Activated CD8-positive, alpha-beta memory T cell treated with anti-CD3 and anti-CD28 coated beads, Interleukin-2, amount 50 U/mL, for 24 hours (primary cell): Measurements from ENCODE around the gene SYCE1L.
A peak's percentile ranks its signal among the peaks of the same experiment; 100 is the strongest.
"Not testable (repeated sequence)": the region's sequence is repeated elsewhere in the genome, so short reads cannot be mapped to it uniquely, and the experiment has no call there.

Experiments
- DNase-seq: peaks from one replicate; pipeline ENCODE4 v3.0.0-alpha.2; 2020; ENCODE audit errors: extremely low read depth

SYCE1L gene

GRCh38 chr16:77197747-77198146, 1.5 kb upstream of the SYCE1L start:
- DNase-seq: no peak

DNA sequence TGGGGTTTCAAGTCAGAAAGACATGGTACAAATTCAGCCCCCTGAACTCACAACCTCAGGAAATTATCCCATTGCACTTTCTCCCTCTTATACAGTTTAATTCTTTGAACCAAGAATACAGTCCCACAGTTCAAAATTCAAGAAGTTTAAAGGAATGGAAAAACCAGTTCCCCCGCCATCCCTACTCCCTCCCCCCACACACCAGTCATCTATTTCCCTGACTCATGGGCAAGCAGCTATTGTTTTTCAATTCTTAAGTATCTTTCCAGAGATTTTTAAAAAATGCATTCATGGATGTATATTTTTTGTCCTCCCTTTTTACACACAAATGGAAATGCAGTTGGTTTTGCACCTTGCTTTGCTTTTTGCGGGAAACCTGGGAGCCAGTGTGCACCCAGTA, 7.3 kb downstream of the SYCE1L start:
- DNase-seq: no peak

GRCh38 chr16:77207030-77207429, 7.8 kb downstream of the SYCE1L start:
- DNase-seq: no peak

DNA sequence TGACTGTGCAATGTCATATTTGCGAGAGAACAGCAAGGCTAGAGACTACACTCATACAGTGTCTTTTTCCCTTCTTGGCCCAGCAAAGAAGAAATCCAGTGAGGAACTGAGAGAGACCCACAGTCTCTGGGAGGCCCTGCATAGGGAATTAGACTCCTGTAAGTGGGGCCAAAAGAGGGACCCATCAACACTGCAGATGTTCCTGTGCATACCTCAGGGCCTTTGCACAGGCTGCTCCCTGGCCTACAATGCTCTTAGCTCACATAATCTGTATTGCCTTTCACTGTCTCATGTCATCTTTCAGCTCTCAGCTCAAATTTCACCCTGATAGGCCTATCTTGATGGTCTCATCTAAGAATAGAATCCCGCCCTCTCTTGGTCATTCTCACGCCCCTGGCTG, 9.2 kb downstream of the SYCE1L start:
- no peak for DNase-seq

GRCh38 chr16:77211880-77212740, 12.9 kb downstream of the SYCE1L start:
- DNase-seq: no peak

DNA sequence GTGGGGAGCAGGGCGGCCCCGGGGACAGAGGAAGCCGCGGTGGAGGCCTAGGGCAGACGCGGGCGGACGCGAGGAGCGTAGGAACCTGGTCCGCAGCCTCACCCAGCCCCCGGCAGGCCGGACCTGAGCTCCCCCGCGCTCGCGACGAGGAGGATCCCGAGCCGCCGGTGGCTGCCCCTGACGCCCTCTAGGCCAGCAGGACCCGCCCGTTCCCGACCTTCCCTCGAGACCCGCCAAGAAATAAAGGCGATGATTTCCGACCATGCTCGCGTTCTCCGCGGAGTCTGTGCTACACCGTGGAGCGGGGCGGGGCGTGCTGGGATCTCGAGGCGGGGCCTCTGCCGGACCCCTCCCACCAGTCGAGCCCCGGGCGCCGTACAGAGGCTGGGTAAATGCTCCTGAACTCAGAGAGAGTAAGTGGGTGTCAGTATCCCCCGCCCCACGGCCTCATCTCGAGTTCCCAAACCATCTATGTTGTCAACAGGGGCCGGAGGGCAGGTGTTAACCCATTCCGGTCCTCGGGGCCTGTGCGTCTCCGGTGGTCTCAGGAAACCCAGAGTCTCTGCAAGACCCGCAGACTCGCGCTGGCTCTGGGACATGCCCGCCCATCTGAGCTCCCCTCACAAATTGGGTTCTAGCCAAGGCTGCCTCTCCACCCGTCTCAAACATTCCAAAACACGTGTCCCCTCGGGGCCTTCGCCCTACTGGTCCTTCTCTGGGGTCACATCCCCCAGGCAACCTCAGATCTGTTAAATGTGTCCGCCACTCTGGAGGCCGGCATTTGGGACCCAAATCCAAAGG, 13.7 kb downstream of the SYCE1L start:
- DNase-seq: no peak

DNA sequence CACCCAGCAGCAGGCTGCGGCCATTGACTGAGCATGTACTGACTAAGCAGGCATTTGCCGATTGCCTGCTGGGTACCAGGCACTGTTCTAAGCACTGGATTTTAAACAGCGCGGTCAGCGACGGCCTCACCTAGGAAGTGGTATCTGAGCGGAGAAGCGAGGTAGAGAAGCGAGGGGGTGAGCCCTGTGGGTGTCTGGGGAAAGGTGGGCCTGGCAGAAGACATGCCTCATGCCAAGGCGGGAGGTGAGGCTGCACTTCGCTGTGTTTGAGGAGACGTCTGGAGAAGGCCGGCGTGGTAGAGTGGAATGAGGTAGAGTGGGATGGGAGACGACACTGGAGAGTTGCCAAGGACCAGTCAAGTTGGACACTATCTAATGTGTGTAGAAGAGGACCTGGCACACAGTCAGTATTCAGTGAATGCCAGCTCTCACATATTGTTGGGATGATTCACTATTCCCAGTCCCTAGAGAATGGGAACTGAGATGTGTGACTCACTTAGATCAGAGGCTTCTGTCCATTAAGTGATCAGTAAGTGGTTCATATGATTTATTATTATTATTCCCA, 14.4 kb downstream of the SYCE1L start:
- no peak for DNase-seq

GRCh38 chr16:77214411-77215138, 15.4 kb downstream of the SYCE1L start:
- DNase-seq: no peak

- no peak for DNase-seq
These were observed 20.2 kb downstream of the SYCE1L start for GRCh38 chr16:77219437-77219836.

DNA sequence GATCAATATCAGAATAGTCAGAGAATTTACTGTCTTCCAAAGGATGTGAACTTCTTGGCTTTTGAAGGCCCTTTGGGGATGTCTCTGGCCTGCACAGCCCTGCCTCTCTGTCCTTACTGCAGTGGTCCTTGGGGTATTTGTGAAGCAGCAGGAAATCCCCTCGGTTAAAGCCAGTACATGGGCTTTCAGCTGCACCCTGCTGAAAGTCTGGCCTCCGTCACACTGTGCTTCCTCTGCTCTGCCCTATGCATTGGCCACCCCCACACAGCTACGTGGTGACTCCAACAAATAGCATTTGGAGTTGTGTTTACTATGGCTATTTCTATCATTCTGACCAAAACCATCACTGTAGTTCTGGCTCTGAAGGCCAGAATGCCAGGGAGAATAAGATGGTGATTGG, 21.2 kb downstream of the SYCE1L start:
- DNase-seq: no peak

GRCh38 chr16:77221482-77221881, 22.3 kb downstream of the SYCE1L start:
- DNase-seq: no peak

DNA sequence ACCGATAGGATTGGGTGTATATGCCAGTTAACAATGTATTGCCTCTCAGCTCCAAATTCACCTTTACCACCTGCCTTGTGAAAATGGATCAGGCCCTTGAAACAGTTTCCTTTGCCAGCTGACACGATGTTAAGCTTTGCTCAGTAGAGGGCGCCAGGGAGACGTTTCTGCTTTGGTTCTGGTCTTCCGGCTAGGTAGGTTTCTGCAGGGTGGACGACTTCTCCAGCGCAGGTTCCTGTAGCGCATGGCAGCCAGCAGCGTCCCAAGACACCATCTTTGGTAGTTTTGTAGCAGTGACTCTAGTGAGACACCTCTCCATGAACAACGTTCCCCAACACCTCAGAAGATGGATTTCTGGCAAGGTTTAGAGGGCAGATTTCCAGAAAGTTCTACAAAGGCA, 24.0 kb downstream of the SYCE1L start:
- DNase-seq: no peak

DNA sequence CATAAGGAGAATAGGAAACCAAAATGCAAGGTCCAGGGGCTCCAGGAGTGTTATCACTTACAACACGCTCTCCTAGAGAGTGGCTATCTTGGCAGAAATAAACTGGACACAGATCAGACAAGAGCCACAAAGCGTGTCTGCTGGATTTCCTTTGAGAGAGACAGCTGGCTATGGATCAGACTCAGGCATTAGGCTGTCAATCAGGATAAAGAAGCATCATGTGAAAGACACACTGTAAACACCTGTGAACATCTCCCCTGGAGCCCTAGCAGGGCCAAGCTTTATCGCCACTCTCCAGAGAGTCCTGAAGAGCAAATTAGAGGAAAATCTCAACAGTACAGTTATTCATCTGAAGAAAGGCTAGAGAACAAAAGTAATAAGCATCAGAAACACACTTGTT, 26.0 kb downstream of the SYCE1L start:
- no peak for DNase-seq

DNA sequence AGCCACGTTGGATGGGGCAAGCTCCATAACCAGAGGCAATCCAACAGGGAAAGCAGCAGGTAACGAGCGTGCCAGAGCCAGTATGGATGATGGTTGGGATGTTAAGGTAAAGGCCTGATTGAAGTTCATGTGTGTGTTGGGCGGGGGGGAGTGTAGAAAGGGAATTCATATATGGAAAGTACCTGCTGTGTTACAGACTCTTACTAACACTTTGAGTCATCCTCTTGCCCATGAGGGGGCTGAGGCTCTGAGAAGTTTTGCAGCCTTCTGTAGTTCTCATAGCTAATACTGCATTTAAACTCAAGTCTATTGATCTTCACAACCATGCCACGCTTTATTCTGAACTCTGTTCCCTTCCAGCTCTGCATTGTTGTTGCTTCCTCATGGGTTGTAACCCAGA, 28.5 kb downstream of the SYCE1L start:
- DNase-seq: no peak

DNA sequence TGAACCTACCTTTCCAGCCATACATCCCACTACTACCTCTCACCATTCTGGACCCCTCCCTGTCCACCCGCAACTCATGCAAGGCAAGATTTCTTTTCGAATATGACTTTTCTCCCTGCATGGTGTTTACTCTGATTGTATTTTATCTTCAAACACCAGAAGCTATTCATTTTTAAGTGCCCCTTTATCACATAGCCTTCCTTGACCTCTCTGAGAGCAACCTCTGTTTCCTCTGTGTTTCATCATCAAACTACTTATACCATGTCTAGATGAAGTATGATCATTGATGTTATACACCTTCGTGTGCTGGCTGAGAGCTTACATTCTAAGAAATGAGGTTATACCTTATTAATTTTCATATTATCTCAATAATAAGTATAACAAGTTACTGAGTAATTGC, 31.8 kb downstream of the SYCE1L start:
- no peak for DNase-seq

DNA sequence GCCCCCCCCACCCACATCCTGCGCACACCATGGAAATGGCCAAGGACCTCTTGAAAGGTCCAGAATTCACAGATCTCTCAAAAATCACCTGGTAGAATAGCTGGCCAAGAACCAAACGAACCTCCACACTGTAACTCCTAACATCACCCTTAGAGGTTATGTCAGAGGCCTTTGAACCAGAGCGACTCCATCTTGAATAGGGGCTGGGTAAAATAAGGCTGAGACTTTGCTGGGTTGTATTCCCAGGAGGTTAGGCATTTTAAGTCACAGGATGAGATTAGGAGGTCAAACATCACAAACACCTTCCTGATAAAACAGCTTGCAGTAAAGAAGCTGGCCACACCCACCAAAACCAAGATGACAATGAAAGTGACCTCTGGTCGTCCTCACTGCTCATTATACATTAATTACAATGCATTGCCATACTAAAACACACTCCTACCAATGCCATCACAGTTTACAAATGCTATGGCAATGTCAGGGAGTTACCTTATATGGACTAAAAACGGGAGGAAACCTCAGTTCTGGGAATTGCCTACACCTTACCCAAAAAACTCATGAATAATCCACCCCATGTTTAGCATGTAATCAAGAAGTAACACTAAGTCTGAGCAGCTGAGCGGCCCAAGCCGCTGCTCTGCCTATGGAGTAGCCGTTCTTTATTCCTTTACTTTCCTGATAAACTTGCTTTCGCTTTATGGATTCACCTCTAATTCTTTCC, 34.8 kb downstream of the SYCE1L start:
- no peak for DNase-seq

GRCh38 chr16:77234611-77235010, 35.4 kb downstream of the SYCE1L start:
- DNase-seq: no peak

GRCh38 chr16:77236063-77236511, 36.9 kb downstream of the SYCE1L start:
- peak; percentile 67 for DNase-seq

DNA sequence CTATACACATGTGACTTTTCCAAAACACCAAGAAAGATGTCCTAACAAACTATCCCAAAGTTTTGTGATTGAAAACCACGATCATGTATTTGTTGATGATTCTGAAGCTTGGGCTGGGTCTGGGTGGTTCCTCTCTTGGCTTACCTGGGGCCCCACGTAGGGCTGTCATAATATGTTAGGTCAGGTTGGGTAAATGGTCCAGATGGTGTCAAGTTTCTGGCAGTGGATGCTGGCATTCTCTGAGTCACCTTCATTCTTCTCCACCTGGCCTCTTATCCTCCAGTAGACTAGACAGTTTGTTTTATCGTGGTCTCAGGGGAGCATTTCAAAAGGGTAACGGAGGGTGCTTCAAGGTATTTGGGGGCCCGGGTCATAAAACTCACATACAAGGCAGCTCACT, 39.4 kb downstream of the SYCE1L start:
- no peak for DNase-seq

GRCh38 chr16:77242471-77242870, 43.3 kb downstream of the SYCE1L start:
- DNase-seq: not testable (repeated sequence)

DNA sequence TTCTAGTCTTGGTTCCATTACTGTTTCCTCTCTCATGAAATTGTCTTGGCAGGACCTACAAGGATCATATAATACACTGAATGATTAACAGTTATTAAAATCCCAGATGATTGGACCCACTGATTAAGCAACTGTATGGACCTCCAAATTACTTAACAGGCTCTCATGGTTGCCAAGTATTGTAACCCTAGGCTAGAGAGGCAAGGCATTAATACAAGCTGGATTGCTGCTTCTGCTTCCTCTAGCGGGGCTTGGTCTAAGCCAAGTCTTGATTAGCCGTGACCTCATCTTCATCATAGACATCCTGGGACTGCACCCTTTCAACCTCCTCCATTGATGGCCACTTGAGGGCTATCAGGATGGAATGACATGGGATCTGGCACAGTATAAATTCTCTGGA, 46.9 kb downstream of the SYCE1L start:
- no peak for DNase-seq
